GF-D8 (cell line): ENCODE data around the gene NPAS1.

Experiments used
- DNase-seq: peaks from one replicate; lab custom pipeline; 2025; lab: John Stamatoyannopoulos, UW

NPAS1 gene

GRCh38 chr19:47019431-47020041, at the start of gene NPAS1:
NPAS1 (plus strand) TSS chr19:47019837; CDS start chr19:47021048, 1,211 bp downstream.
- DNase-seq: no peak

- no peak for DNase-seq
Observed at GRCh38 chr19:46970815-46971214, 48.8 kb upstream of the NPAS1 start.

GRCh38 chr19:46972311-46972710, 47.3 kb upstream of the NPAS1 start:
- no peak for DNase-seq

GRCh38 chr19:46974181-46974580, 45.5 kb upstream of the NPAS1 start:
- no peak for DNase-seq

GRCh38 chr19:46975011-46975924, 44.4 kb upstream of the NPAS1 start:
- DNase-seq: no peak

GRCh38 chr19:46975925-46976782, 43.5 kb upstream of the NPAS1 start:
- DNase-seq: no peak

GRCh38 chr19:46976845-46977320, 42.8 kb upstream of the NPAS1 start:
- DNase-seq: no peak

- no peak for DNase-seq
Observed at GRCh38 chr19:46977548-46977947, 42.1 kb upstream of the NPAS1 start.

- no peak for DNase-seq
Observed at GRCh38 chr19:46978171-46978869, 41.3 kb upstream of the NPAS1 start.

- no peak for DNase-seq
Observed at GRCh38 chr19:46979126-46980105, 40.2 kb upstream of the NPAS1 start.

GRCh38 chr19:46980761-46981160, 38.9 kb upstream of the NPAS1 start:
- no peak for DNase-seq

GRCh38 chr19:46981286-46981945, 38.2 kb upstream of the NPAS1 start:
- no peak for DNase-seq

GRCh38 chr19:46983097-46983496, 36.5 kb upstream of the NPAS1 start:
- DNase-seq: no peak

GRCh38 chr19:46984077-46985010, 35.3 kb upstream of the NPAS1 start:
- DNase-seq: no peak

GRCh38 chr19:46985542-46986415, 33.9 kb upstream of the NPAS1 start:
- DNase-seq: no peak

GRCh38 chr19:46988614-46989230, 30.9 kb upstream of the NPAS1 start:
- DNase-seq: no peak

- DNase-seq: no peak
Observed at GRCh38 chr19:46990991-46991676, 28.5 kb upstream of the NPAS1 start.
